IPS DF 4.7 (cell line): ENCODE results near the gene STYXL2.

Source experiments
- DNase-seq: peaks from one replicate; pipeline ENCODE4 v3.0.0-alpha.2; 2013; ENCODE audit warnings: low spot score; ENCODE audit errors: extremely low read depth

Gene STYXL2

GRCh38 chr1:167107456-167107855 lies 13.6 kb downstream of the STYXL2 start:
- DNase-seq = no peak

- DNase-seq = no peak
These were observed 15.2 kb downstream of the STYXL2 start for GRCh38 chr1:167109125-167109524.

- DNase-seq = no peak
These were observed 16.7 kb downstream of the STYXL2 start for GRCh38 chr1:167110586-167110985.

GRCh38 chr1:167111868-167112709 lies 18.2 kb downstream of the STYXL2 start:
- no peak for DNase-seq

GRCh38 chr1:167114725-167115124 lies 20.9 kb downstream of the STYXL2 start:
- DNase-seq = no peak

GRCh38 chr1:167115655-167116054 lies 21.8 kb downstream of the STYXL2 start:
- no peak for DNase-seq

- DNase-seq = no peak
These were observed 22.3 kb downstream of the STYXL2 start for GRCh38 chr1:167116174-167116573.

GRCh38 chr1:167117225-167117624 lies 23.4 kb downstream of the STYXL2 start:
- no peak for DNase-seq

GRCh38 chr1:167118188-167118587 lies 24.3 kb downstream of the STYXL2 start:
- no peak for DNase-seq

- DNase-seq = no peak
These were observed 25.8 kb downstream of the STYXL2 start for GRCh38 chr1:167119696-167120095.

GRCh38 chr1:167120899-167121298 lies 27.0 kb downstream of the STYXL2 start:
- DNase-seq = no peak

GRCh38 chr1:167121375-167122120 lies 27.7 kb downstream of the STYXL2 start:
- DNase-seq = no peak

GRCh38 chr1:167122121-167122480 lies 28.2 kb downstream of the STYXL2 start:
- DNase-seq = no peak

GRCh38 chr1:167122568-167122967 lies 28.7 kb downstream of the STYXL2 start:
- no peak for DNase-seq

GRCh38 chr1:167126317-167126716 lies 32.4 kb downstream of the STYXL2 start:
- no peak for DNase-seq

- no peak for DNase-seq
These were observed 32.9 kb downstream of the STYXL2 start for GRCh38 chr1:167126811-167127210.

- DNase-seq = no peak
These were observed 33.4 kb downstream of the STYXL2 start for GRCh38 chr1:167127236-167127635.

- no peak for DNase-seq
These were observed 33.8 kb downstream of the STYXL2 start for GRCh38 chr1:167127661-167128060.

GRCh38 chr1:167128261-167129227 lies 34.7 kb downstream of the STYXL2 start:
- no peak for DNase-seq

- no peak for DNase-seq
These were observed 37.1 kb downstream of the STYXL2 start for GRCh38 chr1:167130829-167131510.
